ENCODE measurements around the gene PLXNA4.

GRCh38 chr7:132300599-132301277 is 275.5 kb downstream of the PLXNA4 start:
- no peak for TF ChIP-seq CTCF (IDR thresholded peaks at IDR 0.05 in 4 of 5, conservative IDR thresholded peaks at IDR 0.05 in 1 of 5)
- TF ChIP-seq POLR2A (IDR thresholded peaks at IDR 0.05) = no peak
